Fibroblast of peridontal ligament (primary cell): Measurements from ENCODE around the gene SYT13.
A peak's percentile ranks its signal among the peaks of the same experiment; 100 is the strongest.

Experiments used
- DNase-seq: peaks from one replicate; pipeline ENCODE4 v3.0.0-alpha.2; 2010; ENCODE audit errors: extremely low read depth

Gene SYT13

GRCh38 chr11:45313171-45313865 is 27.2 kb upstream of the SYT13 start:
- no peak for DNase-seq

- DNase-seq, result no peak
Observed at GRCh38 chr11:45305874-45306623, 19.9 kb upstream of the SYT13 start.

GRCh38 chr11:45304992-45305335 is 18.8 kb upstream of the SYT13 start:
- no peak for DNase-seq

- DNase-seq, result no peak
Observed at GRCh38 chr11:45304111-45304991, 18.2 kb upstream of the SYT13 start.

- no peak for DNase-seq
Observed at GRCh38 chr11:45303316-45303715, 17.2 kb upstream of the SYT13 start.

GRCh38 chr11:45301537-45302246 is 15.6 kb upstream of the SYT13 start:
- no peak for DNase-seq

- no peak for DNase-seq
Observed at GRCh38 chr11:45300715-45301114, 14.6 kb upstream of the SYT13 start.

- DNase-seq, result no peak
Observed at GRCh38 chr11:45298718-45299117, 12.6 kb upstream of the SYT13 start.

- no peak for DNase-seq
Observed at GRCh38 chr11:45296075-45296474, 9.9 kb upstream of the SYT13 start.

GRCh38 chr11:45294499-45294898 is 8.4 kb upstream of the SYT13 start:
- DNase-seq, result no peak

- peak; percentile 82 for DNase-seq
Observed at GRCh38 chr11:45293566-45294192, 7.5 kb upstream of the SYT13 start.

- no peak for DNase-seq
Observed at GRCh38 chr11:45290586-45290985, 4.4 kb upstream of the SYT13 start.

GRCh38 chr11:45289369-45289768 is 3.2 kb upstream of the SYT13 start:
- peak; percentile 8 for DNase-seq

GRCh38 chr11:45288339-45288738 is 2.2 kb upstream of the SYT13 start:
- no peak for DNase-seq

GRCh38 chr11:45287316-45287903 is 1.3 kb upstream of the SYT13 start:
- no peak for DNase-seq

GRCh38 chr11:45285250-45285828 is 802 bp downstream of the SYT13 start:
- DNase-seq, result no peak

GRCh38 chr11:45282081-45282480 is 4.1 kb downstream of the SYT13 start:
- no peak for DNase-seq

GRCh38 chr11:45280449-45280848 is 5.7 kb downstream of the SYT13 start:
- no peak for DNase-seq

GRCh38 chr11:45279645-45280044 is 6.5 kb downstream of the SYT13 start:
- DNase-seq, result no peak

- no peak for DNase-seq
Observed at GRCh38 chr11:45278714-45279113, 7.4 kb downstream of the SYT13 start.

GRCh38 chr11:45275828-45276227 is 10.3 kb downstream of the SYT13 start:
- peak; percentile 27 for DNase-seq
